ENCODE data around the gene PTGR2. TPM values are rescaled to one million over a fixed set of nuclear protein-coding genes. Genes with fewer than 3 reads are reported as not detected.

Gene PTGR2
- total and polyA plus RNA-seq, 2 donors (not counting 1 experiment from before 2014, with no cell fraction given) = 1.2 to 4.5 TPM

GRCh38 chr14:73814153-73814552, 37.5 kb upstream of the PTGR2 start:
- Histone ChIP-seq H3K4me3 (ENCODE audit: control extremely low read depth in 1 of 5, extremely low read depth in 1 of 5, insufficient read depth in 1 of 5, low read depth in 2 of 5, low read length in 4 of 5) (no peak overlapping the region), H3K27me3 (replicated peaks in 1 of 4; ENCODE audit: control extremely low read depth in 1 of 4, control insufficient read depth in 3 of 4, insufficient read depth in 4 of 4, low read length in 3 of 4) (no peaks in the 10 kb centered on the region), H3K4me2 (replicated peaks; ENCODE audit: low read depth, low read length, poor library complexity, severe bottlenecking) (no peak overlapping the region), H3K27ac (ENCODE audit: low read length in 2 of 2) (no peak overlapping the region), H3K79me2 (ENCODE audit: control insufficient read depth, insufficient read depth, low read length) (no peaks in the 10 kb centered on the region), H3K9me3 (ENCODE audit: control extremely low read depth in 1 of 3, control insufficient read depth in 2 of 3, insufficient read depth in 1 of 3, low read length in 2 of 3) (no peaks in the 10 kb centered on the region), H2AFZ (ENCODE audit: insufficient read depth, low read depth, low read length, poor library complexity, severe bottlenecking) (no peak overlapping the region), H4K20me1 (ENCODE audit: control insufficient read depth, insufficient read depth, low read length, poor library complexity, severe bottlenecking) (no peaks in the 10 kb centered on the region), H3K4me1 (ENCODE audit: control insufficient read depth in 2 of 2, insufficient read depth in 2 of 2, low read length in 2 of 2) (peaks cover 0 to 4% of the 10 kb centered on the region in 2 donors), H3K36me3 (replicated peaks in 1 of 2; ENCODE audit: control extremely low read depth in 1 of 2, control insufficient read depth in 1 of 2, extremely low read depth in 1 of 2, insufficient read depth in 2 of 2, low read length in 1 of 2) (no peaks in the 10 kb centered on the region), H3K9ac (ENCODE audit: low read length) (no peak overlapping the region)
- POLR2A ChIA-PET = interaction anchor here (0.7 kb wide), 2 partner anchors 70 to 247 kb away, joined by 3 read pairs; no protein-coding TSS in a partner anchor
- no peak for TF ChIP-seq CTCF (IDR thresholded peaks at IDR 0.05)
- no peak for TF ChIP-seq EZH2 (IDR thresholded peaks at IDR 0.05; ENCODE audit: borderline replicate concordance, insufficient read depth, low read depth, low read length, poor library complexity, severe bottlenecking)
- no peak for ATAC-seq (ENCODE audit: low read depth)
- WGBS (ENCODE audit: insufficient coverage) = 41% methylated on average over 2 of the region's 4 CpGs
- Mint-ChIP-seq H3K4me3 (no peak overlapping the region), H3K4me1 (peaks cover 14% of the 10 kb centered on the region), H3K27ac (no peak overlapping the region), H3K9me3 (ENCODE audit: insufficient read depth) (no peaks in the 10 kb centered on the region), H3K27me3 (peaks cover 7% of the 10 kb centered on the region)
- no peak for DNase-seq
- intact Hi-C loops (cut with micrococcal nuclease) = no loop called here
- CTCF ChIA-PET = interaction anchor here (0.6 to 2.0 kb wide), 6 partner anchors 9 to 712 kb away, joined by 3 to 6 read pairs (median 4); no protein-coding TSS in a partner anchor

- Mint-ChIP-seq H3K27me3 (peaks cover 6% of the 10 kb centered on the region), H3K27ac (no peak overlapping the region), H3K4me1 (peaks cover 12% of the 10 kb centered on the region), H3K9me3 (ENCODE audit: insufficient read depth) (no peaks in the 10 kb centered on the region), H3K4me3 (no peak overlapping the region)
- ChIA-PET CTCF (interaction anchor here (0.5 to 1.4 kb wide), 2 partner anchors 21 to 31 kb away, joined by 3 to 5 read pairs; no protein-coding TSS in a partner anchor), POLR2A (interaction anchor here (0.6 kb wide), 1 partner anchor 69 kb away, joined by 7 read pairs; no protein-coding TSS in a partner anchor)
- Histone ChIP-seq H3K4me2 (replicated peaks; ENCODE audit: low read depth, low read length, poor library complexity, severe bottlenecking) (no peak overlapping the region), H4K20me1 (ENCODE audit: control insufficient read depth, insufficient read depth, low read length, poor library complexity, severe bottlenecking) (no peaks in the 10 kb centered on the region), H3K4me1 (ENCODE audit: control insufficient read depth in 2 of 2, insufficient read depth in 2 of 2, low read length in 2 of 2) (peaks cover 0 to 2% of the 10 kb centered on the region in 2 donors), H3K4me3 (ENCODE audit: control extremely low read depth in 1 of 5, extremely low read depth in 1 of 5, insufficient read depth in 1 of 5, low read depth in 2 of 5, low read length in 4 of 5) (no peak overlapping the region), H3K9me3 (ENCODE audit: control extremely low read depth in 1 of 3, control insufficient read depth in 2 of 3, insufficient read depth in 1 of 3, low read length in 2 of 3) (no peaks in the 10 kb centered on the region), H3K36me3 (replicated peaks in 1 of 2; ENCODE audit: control extremely low read depth in 1 of 2, control insufficient read depth in 1 of 2, extremely low read depth in 1 of 2, insufficient read depth in 2 of 2, low read length in 1 of 2) (no peaks in the 10 kb centered on the region), H2AFZ (ENCODE audit: insufficient read depth, low read depth, low read length, poor library complexity, severe bottlenecking) (no peak overlapping the region), H3K79me2 (ENCODE audit: control insufficient read depth, insufficient read depth, low read length) (no peaks in the 10 kb centered on the region), H3K9ac (ENCODE audit: low read length) (no peak overlapping the region), H3K27ac (ENCODE audit: low read length in 2 of 2) (no peak overlapping the region), H3K27me3 (replicated peaks in 1 of 4; ENCODE audit: control extremely low read depth in 1 of 4, control insufficient read depth in 3 of 4, insufficient read depth in 4 of 4, low read length in 3 of 4) (no peaks in the 10 kb centered on the region)
- DNase-seq (no peak), ATAC-seq (ENCODE audit: low read depth) (no peak)
- WGBS (ENCODE audit: insufficient coverage) = 83% methylated on average over 3 of the region's 5 CpGs
- TF ChIP-seq EZH2 (IDR thresholded peaks at IDR 0.05; ENCODE audit: borderline replicate concordance, insufficient read depth, low read depth, low read length, poor library complexity, severe bottlenecking) = no peak
- TF ChIP-seq CTCF (IDR thresholded peaks at IDR 0.05) = no peak
- intact Hi-C loops (cut with micrococcal nuclease) = no loop called here
These were observed 35.8 kb upstream of the PTGR2 start for GRCh38 chr14:73815849-73816248.
